Germinal center (tissue), 1 donor: ENCODE results near the gene ARSA.

Source experiments
- DNase-seq: peaks from one replicate; pipeline ENCODE4 v3.0.0; 2012; ENCODE audit warnings: mixed read lengths, low spot score

ARSA gene

GRCh38 chr22:50604256-50605001, 23.5 kb downstream of the ARSA start:
- DNase-seq, result no peak

- DNase-seq, result no peak
Observed at GRCh38 chr22:50603511-50604255, 24.3 kb downstream of the ARSA start.

- no peak for DNase-seq
Observed at GRCh38 chr22:50602338-50602700, 25.6 kb downstream of the ARSA start.

- DNase-seq, result no peak
Observed at GRCh38 chr22:50601669-50602337, 26.1 kb downstream of the ARSA start.

GRCh38 chr22:50600967-50601668, 26.8 kb downstream of the ARSA start:
- no peak for DNase-seq

- peak; percentile 38 for DNase-seq
Observed at GRCh38 chr22:50600538-50600937, 27.4 kb downstream of the ARSA start, which contains the start of gene MAPK8IP2. TSS of gene MAPK8IP2 (plus strand) at chr22:50600793. CDS start at chr22:50600819, 26 bp downstream.

- peak; percentile 74 for DNase-seq
Observed at GRCh38 chr22:50599816-50600455, 28.0 kb downstream of the ARSA start.

GRCh38 chr22:50597097-50597496, 30.9 kb downstream of the ARSA start:
- DNase-seq, result no peak

- no peak for DNase-seq
Observed at GRCh38 chr22:50595189-50595588, 32.8 kb downstream of the ARSA start.

- DNase-seq, result no peak
Observed at GRCh38 chr22:50587407-50587806, 40.5 kb downstream of the ARSA start.

GRCh38 chr22:50586416-50586815, 41.5 kb downstream of the ARSA start:
- no peak for DNase-seq

- no peak for DNase-seq
Observed at GRCh38 chr22:50585781-50586180, 42.2 kb downstream of the ARSA start.

- no peak for DNase-seq
Observed at GRCh38 chr22:50585238-50585637, 42.7 kb downstream of the ARSA start.

- DNase-seq, result no peak
Observed at GRCh38 chr22:50584106-50585096, 43.6 kb downstream of the ARSA start.

- no peak for DNase-seq
Observed at GRCh38 chr22:50583294-50583861, 44.6 kb downstream of the ARSA start.

GRCh38 chr22:50582493-50583293, 45.3 kb downstream of the ARSA start, which contains the start of gene CHKB:
TSS of gene CHKB (minus strand) at chr22:50582849. CDS start at chr22:50582781, 68 bp downstream.
- peak; percentile 99 for DNase-seq

- no peak for DNase-seq
Observed at GRCh38 chr22:50581950-50582492, 45.9 kb downstream of the ARSA start.

- no peak for DNase-seq
Observed at GRCh38 chr22:50581031-50581949, 46.7 kb downstream of the ARSA start.
